Mesothelial cell of epicardium (in vitro differentiated cells): ENCODE data around the gene TJP2. TPM values are rescaled to one million over a fixed set of nuclear protein-coding genes. Genes with fewer than 3 reads are reported as not detected.

Source experiments
- DNase-seq, 2 experiments: peaks; one replicate each; pipeline ENCODE4 v3.0.0; 2021; ENCODE audit warnings: low spot score in 2 of 2; ENCODE audit not compliant: unreplicated experiment in 2 of 2
- H3K27ac Mint-ChIP-seq: 2 replicates; pipeline ENCODE4 v1.8.0; 2021; ENCODE audit warnings: mixed read lengths
- H3K27me3 Mint-ChIP-seq: 2 replicates; pipeline ENCODE4 v1.8.0; 2021; ENCODE audit warnings: low read depth, mixed read lengths
- H3K36me3 Mint-ChIP-seq: 2 replicates; pipeline ENCODE4 v1.8.0; 2021; ENCODE audit warnings: mixed read lengths
- H3K4me1 Mint-ChIP-seq: 2 replicates; pipeline ENCODE4 v1.8.0; 2021; ENCODE audit warnings: mixed read lengths
- H3K4me3 Mint-ChIP-seq: 2 replicates; pipeline ENCODE4 v1.8.0; 2021; ENCODE audit warnings: mild to moderate bottlenecking, moderate library complexity, mixed read lengths
- H3K9me3 Mint-ChIP-seq: 2 replicates; pipeline ENCODE4 v1.8.0; 2021; ENCODE audit warnings: mixed read lengths
- total RNA-seq: library from RNA; stranded (reverse); gene quantifications from 3 replicates; pipeline ENCODE4 v1.2.1, GENCODE V29; 2021
- TF ChIP-seq, protein P1 (sequence below): fragments of 200-600 bp; sonication (generic); IDR thresholded peaks from one replicate; pipeline ENCODE4 v1.5.0; 2021; ENCODE audit warnings: antibody characterized with exemption; ENCODE audit not compliant: unreplicated experiment

The TJP2 gene
- total RNA-seq, 1 donor from 2014 or later = 58.0 TPM

DNA sequence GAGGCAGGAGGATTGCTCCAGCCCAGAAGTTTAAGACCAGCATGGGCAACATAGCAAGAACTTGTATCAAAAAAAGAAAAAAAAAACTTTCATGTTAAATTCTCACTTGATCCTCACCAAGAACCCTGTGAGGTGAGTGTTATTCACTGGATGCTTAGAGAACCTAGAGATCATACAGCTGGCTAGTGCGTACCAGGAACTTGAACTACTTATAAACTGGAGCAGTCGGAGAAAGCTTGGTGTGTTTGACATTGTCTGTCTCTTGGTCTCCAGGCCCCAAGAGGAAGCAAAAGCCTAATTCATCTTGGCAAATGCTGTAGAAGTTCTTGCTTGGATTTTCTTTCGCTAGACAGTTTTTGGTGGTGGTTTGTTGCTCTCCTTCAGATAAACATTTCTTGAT is 18.1 kb downstream of the TJP2 start:
- no peak overlapping the region for H3K4me3 Mint-ChIP-seq
- H3K4me1 Mint-ChIP-seq = peaks cover 26% of the 10 kb centered on the region
- TF ChIP-seq, protein P1, sequence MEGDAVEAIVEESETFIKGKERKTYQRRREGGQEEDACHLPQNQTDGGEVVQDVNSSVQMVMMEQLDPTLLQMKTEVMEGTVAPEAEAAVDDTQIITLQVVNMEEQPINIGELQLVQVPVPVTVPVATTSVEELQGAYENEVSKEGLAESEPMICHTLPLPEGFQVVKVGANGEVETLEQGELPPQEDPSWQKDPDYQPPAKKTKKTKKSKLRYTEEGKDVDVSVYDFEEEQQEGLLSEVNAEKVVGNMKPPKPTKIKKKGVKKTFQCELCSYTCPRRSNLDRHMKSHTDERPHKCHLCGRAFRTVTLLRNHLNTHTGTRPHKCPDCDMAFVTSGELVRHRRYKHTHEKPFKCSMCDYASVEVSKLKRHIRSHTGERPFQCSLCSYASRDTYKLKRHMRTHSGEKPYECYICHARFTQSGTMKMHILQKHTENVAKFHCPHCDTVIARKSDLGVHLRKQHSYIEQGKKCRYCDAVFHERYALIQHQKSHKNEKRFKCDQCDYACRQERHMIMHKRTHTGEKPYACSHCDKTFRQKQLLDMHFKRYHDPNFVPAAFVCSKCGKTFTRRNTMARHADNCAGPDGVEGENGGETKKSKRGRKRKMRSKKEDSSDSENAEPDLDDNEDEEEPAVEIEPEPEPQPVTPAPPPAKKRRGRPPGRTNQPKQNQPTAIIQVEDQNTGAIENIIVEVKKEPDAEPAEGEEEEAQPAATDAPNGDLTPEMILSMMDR = no peak
- H3K27me3 Mint-ChIP-seq = no peaks in the 10 kb centered on the region
- H3K36me3 Mint-ChIP-seq = no peaks in the 10 kb centered on the region
- DNase-seq = no peak
- H3K9me3 Mint-ChIP-seq = no peaks in the 10 kb centered on the region
- H3K27ac Mint-ChIP-seq = peak overlapping the region; percentile 13

DNA sequence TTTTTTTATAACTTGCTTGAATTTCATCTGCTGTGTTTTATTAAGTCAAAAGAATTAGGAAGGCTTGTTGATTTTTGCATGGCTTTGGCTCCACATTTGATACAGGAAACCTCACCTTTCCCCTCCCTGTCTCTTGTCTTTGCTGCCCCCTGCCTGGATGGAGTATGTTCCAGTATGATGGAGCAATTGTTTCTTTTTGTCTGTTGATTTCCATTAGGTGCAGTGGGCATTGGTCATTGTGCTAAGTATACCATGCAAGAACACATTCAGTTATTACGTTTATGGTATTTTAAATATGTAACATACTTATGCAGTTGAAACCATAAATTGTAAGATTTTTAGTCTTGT is 19.6 kb downstream of the TJP2 start:
- no peaks in the 10 kb centered on the region for H3K9me3 Mint-ChIP-seq
- H3K4me3 Mint-ChIP-seq = no peak overlapping the region
- peak overlapping the region; percentile 6 for H3K27ac Mint-ChIP-seq
- H3K36me3 Mint-ChIP-seq = no peaks in the 10 kb centered on the region
- TF ChIP-seq, protein P1 = no peak
- peaks cover 18% of the 10 kb centered on the region for H3K4me1 Mint-ChIP-seq
- DNase-seq = no peak
- no peaks in the 10 kb centered on the region for H3K27me3 Mint-ChIP-seq

DNA sequence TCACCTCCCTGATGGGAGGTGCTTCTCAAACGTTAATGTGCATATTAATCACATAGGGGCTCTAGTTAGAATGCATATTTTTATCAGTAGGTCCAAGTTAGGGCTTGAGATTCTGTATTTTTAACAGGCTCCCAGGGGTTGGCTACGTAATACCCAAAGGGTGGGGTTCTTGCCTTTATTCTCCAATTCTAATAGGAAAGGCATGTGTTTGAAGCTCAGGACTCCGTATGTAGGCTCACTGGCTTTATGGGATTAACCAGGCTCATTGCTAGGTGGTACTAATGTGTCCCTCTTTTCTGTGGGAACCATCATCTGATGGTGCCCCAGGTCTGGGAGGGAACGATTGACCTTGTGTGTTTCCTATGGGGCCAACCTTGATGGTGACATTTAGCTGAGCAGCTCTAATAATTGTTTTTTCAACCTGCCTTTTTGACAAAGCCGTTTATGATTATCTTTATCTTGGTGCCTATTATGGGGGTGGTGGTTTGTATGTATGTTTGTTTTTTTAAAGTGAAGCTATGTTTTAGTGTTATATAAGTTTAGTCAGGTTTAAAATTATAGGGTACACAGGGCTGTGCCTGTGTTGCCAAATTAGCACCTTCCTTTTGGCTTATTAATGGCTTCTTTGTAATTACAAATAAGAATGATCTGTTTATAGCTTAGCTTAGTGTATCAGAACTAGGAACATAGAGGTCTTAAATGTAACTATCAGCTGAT is 20.8 kb downstream of the TJP2 start:
- Mint-ChIP-seq H3K4me3 (no peak overlapping the region), H3K4me1 (peaks cover 12% of the 10 kb centered on the region), H3K36me3 (no peaks in the 10 kb centered on the region), H3K27me3 (no peaks in the 10 kb centered on the region), H3K9me3 (no peaks in the 10 kb centered on the region), H3K27ac (no peak overlapping the region)
- TF ChIP-seq, protein P1 = no peak
- DNase-seq = no peak

DNA sequence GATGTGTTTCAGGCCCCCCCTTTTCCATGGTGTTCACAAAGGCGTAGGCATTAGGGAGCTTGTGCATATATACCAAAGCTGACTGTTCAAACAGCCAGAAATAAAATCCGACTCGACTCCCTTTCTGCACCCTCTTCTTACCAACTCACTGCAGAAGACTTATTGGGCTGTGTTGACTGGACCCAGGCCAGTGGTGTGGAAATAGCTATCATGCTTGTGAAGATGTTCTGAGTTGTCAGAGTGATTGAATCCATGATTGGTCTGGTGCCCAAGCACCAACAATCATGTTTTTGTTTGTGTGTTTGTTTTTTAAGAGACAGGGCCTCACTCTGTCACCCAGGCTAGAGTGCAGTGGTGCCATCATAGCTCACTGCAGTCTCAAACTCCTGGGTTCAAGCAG is 21.6 kb downstream of the TJP2 start:
- TF ChIP-seq, protein P1 = no peak
- Mint-ChIP-seq H3K27me3 (no peaks in the 10 kb centered on the region), H3K4me3 (no peak overlapping the region), H3K27ac (no peak overlapping the region), H3K4me1 (peaks cover 12% of the 10 kb centered on the region), H3K36me3 (no peaks in the 10 kb centered on the region), H3K9me3 (no peaks in the 10 kb centered on the region)
- DNase-seq = no peak

DNA sequence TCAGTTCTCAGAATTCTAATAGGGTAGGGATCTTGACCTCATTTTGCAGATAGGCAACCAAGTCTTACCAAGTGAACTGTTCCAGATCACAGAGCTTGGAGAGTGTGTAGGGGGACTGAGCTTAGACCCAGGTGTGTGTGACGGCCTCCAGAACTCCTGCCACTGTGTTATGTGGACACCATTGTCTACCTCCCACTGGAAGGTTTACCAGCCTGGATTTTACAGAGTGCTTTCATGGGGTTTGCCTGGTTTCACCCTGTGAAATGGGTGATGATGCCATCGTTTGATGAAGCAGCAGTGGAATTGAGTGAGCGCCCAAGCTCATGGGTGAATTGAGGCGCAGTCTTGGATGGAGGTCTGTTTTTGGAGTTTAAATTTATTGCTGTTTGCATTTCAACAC is 23.6 kb downstream of the TJP2 start:
- Mint-ChIP-seq H3K4me3 (no peak overlapping the region), H3K36me3 (no peaks in the 10 kb centered on the region), H3K4me1 (peaks cover 6% of the 10 kb centered on the region), H3K27me3 (no peaks in the 10 kb centered on the region), H3K27ac (no peak overlapping the region), H3K9me3 (no peaks in the 10 kb centered on the region)
- TF ChIP-seq, protein P1 = no peak
- DNase-seq = no peak
